Activated naive CD8-positive, alpha-beta T cell treated with anti-CD3 and anti-CD28 coated beads, Interleukin-2, amount 50 U/mL, for 16 hours (primary cell): ENCODE measurements around the gene MSANTD1.

Experiments used
- DNase-seq: peaks from one replicate; pipeline ENCODE4 v3.0.0-alpha.2; 2020; ENCODE audit warnings: low read depth, low spot score

MSANTD1 gene

DNA sequence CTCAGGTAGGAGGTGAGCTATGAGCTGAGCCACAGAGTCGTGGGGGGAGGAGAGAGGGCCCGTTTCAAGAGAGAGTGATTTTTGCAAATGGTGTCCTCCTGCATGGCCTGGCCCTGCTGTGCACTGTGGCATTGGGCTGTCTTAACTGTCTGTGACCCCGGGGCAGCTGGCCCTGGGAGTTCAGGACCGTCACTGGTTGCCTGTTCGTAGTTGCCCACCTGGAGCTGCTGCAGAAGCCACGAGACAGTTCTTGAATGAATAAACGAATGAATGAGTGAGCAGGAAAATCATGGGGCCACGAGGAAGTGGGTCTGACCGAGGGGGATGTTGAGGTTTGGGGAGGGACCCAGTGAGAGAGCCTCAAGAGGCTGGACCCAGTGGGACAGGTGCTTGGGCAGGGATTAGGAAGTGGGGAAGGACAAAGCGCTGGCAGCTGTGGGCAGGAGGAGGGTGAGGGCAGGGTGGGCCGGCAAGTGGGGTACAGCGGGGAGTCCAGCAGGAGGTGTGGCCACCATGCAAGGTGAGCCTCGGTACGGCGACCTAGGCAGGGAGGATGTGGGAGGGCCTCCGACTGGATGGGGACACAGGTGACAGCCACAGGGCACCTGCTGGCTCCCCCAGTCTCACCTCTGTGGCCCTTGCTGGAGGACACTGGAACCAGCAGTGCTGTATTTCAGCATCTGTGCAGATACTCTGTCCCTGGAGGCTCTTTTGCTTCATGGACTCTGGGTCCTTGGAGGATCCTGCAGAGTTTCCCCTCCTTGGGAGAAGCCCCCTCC is 54.0 kb downstream of the MSANTD1 start:
- DNase-seq, result no peak

GRCh38 chr4:3303565-3303824 is 54.5 kb downstream of the MSANTD1 start:
- DNase-seq, result no peak

DNA sequence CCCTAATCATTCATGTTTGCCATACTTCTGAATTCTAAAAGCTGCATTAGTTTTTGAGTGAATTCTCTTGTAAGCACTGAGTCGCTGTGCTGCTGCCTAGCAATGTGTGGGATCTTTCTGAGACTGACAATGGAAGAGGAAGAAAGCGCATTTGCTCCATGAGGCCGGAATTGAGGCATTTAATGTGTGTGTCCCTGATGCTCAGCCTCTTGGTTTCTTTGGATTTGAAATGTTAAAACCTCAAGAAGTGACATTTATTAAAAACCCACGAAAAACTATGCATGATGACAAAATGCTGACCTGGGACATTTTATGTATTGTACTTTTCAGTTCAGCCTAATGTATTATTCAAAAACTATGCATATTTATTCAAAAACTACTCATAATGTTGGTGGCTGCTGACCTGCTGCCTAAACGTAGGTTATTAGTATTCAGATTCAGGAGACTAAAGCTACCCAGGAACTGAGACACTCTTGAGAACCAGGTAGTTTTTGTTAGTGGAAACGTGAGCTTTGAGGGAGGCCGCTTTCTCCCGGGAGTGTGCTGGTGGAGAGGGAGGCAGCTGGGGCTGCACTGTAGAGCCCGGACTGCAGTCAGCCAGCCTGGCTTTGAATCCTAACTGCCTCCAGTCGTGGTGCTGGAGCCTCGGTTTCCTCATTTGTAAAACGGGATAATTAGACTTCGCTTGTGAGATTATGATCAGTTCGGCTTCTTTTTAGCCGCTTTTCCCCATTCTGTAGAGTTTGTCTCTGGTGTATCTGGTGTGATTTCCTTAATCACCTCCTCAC is 55.2 kb downstream of the MSANTD1 start:
- DNase-seq, result no peak

DNA sequence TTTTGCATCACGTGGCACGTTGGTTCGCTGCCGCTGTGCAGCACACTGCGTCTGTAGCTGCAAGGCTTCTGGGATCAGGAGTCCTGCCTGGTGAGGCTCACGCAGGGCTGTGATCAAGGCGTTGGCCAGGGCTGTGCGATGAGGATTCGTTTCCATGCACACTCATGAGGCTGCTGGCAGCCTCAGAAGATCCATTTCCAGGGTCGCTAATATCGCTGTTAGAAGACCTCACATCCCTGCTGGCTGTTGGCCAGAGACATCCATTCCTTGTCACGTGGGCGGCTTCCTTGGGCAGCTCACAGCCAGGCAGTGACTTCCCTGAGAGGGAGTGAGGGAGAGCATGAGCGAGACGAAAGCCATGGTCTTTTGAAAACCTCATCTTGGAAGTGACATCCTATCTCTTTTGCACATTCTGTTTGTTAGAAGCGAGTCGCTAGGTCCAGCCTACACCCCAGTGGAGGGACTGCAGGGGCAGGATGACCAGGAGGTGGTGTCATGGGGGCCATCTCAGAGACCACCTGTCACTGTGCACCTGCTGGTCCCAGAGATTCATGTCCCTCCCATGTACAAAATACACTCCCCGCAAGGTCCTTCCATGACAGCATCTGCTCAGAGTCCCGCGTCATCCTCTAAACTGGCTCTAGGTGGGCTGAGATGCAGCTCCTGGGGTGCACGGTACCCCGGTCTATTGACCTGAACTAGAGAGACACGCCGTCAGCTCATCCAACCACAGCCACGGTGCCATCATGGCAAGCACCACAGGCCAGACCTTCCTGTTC is 56.1 kb downstream of the MSANTD1 start:
- DNase-seq, result no peak

DNA sequence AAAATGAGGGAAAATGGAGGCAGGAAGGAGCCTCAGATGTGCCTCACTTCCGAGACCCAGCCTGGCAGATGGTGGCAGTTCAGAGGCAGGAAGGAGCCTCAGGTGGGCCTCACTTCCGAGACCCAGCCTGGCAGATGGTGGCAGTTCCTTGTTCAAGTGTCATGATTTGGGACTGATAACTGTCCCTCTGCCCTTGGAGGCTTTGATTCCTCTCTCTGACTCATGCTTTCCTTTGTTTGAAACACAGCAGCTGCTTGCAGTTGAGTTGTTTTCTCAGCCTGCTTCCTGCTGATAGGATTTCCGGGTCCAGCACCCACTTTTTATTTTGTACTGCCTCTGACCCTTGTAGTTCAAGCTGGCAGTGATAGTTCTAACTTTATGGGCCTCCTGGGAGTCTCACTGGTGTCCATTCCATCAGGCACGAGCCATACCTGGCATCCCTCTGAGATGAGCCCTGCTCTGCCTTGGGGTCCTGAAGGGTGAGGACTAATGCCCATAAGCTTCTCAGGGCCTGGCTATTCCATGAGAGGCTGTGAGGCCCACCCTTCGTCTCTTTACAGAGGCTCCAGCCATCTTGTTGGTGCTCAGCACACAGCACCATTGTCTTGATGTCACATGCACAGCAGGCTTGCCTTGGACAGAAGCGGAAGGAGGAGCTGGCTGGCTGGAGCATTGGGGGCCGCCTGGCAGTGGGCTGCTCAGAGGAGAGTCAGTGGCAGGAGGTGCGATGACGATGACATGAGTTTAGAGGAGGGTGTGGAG is 56.8 kb downstream of the MSANTD1 start:
- no peak for DNase-seq
